Osteoblast (primary cell): Measurements from ENCODE around the gene RPS18. TPM values are rescaled to one million over a fixed set of nuclear protein-coding genes. Genes with fewer than 3 reads are reported as not detected.

Source experiments
- DNase-seq: peaks from one replicate; pipeline ENCODE4 v3.0.0; 2011; ENCODE audit warnings: low spot score, mixed read lengths; ENCODE audit not compliant: insufficient read length; ENCODE audit errors: missing footprints
- H2AFZ ChIP-seq: 2 replicates; pipeline ENCODE4 v1.6.0; 2011; ENCODE audit warnings: mild to moderate bottlenecking, low read length
- H3K27ac ChIP-seq: 2 replicates; pipeline ENCODE4 v1.5.1; 2011; ENCODE audit warnings: mild to moderate bottlenecking, low read depth, low read length, moderate library complexity
- H3K27me3 ChIP-seq: 2 replicates; pipeline ENCODE4 v1.6.0; 2012; ENCODE audit warnings: mild to moderate bottlenecking, control low read depth, inconsistent platforms, low read length, moderate library complexity; ENCODE audit not compliant: insufficient read depth
- H3K36me3 ChIP-seq: 2 replicates; pipeline ENCODE4 v1.5.1; 2011; ENCODE audit warnings: mild to moderate bottlenecking, low read length, control low read depth, moderate library complexity; ENCODE audit not compliant: insufficient read depth
- H3K4me1 ChIP-seq: 2 replicates; pipeline ENCODE4 v1.5.1; 2011; ENCODE audit warnings: mild to moderate bottlenecking, low read length, control low read depth, moderate library complexity; ENCODE audit not compliant: insufficient read depth
- H3K4me2 ChIP-seq: 2 replicates; pipeline ENCODE4 v1.6.0; 2011; ENCODE audit warnings: mild to moderate bottlenecking, low read length; ENCODE audit not compliant: insufficient read depth
- H3K4me3 ChIP-seq: fragments of 200-600 bp; sonication (generic); 3 replicates; pipeline ENCODE4 v1.5.1; 2012; ENCODE audit warnings: mild to moderate bottlenecking, low read length, inconsistent platforms; ENCODE audit not compliant: insufficient read depth
- H3K79me2 ChIP-seq: 2 replicates; pipeline ENCODE4 v1.6.0; 2012; ENCODE audit warnings: mild to moderate bottlenecking, low read length, control low read depth, inconsistent platforms; ENCODE audit not compliant: insufficient read depth
- H3K9me3 ChIP-seq: 2 replicates; pipeline ENCODE4 v1.5.1; 2011; ENCODE audit warnings: low read depth, low read length, control low read depth
- H4K20me1 ChIP-seq: 2 replicates; pipeline ENCODE4 v1.6.0; 2012; ENCODE audit warnings: mild to moderate bottlenecking, low read length, control low read depth; ENCODE audit not compliant: insufficient read depth
- total RNA-seq: library from RNA; depleted of rRNA; stranded (reverse); fragments of >200 nt; gene quantifications from 2 replicates; pipeline ENCODE4 v1.2.3, GENCODE V29; 2012
- TF ChIP-seq, protein P1 (sequence below): IDR thresholded peaks from 2 replicates; pipeline ENCODE4 v1.5.1; 2011; ENCODE audit warnings: mild to moderate bottlenecking, low read depth, low read length, moderate library complexity; ENCODE audit errors: extremely low read depth

RPS18 gene
- total RNA-seq, 1 donor = 1,994 TPM

DNA sequence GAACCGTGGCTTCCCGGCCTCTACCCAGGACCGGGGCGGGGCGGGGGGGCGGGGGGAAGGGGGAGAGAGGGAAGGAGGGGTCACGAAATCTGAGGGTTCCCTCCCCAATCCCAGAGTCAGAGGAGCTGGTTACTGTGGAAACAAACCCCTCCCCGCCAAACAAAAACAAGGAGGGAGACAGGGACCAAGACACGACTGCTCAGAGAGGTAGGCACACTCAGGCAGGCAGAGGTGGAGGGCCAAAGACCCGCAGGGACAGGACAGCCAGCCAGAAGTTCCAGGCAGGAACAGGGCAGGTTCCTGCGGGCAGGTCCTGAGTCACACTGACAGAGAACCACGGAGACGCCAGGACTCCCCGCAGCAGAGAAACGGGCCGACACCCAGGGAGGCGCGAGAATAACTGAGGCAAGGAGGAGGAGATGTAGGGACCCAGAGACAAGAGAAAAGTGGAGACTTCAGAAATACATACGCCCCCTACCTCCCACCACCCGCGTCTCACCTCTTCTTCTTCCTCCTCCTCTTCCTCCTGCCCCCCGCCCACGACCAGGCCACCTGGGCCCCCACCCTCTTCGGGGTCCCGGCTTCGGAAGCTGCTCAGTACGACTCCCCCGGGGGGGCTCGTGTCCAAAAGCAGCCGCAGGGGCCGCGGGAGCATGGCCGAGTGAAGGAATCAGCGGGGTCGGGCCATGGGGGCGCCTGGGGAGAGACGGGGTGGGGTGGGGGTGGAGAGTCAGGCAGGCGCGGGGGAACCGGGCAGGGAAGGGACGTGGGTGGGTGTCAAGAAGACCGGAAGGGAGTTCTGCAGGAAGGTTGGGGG, 26.3 kb downstream of the RPS18 start:
- Histone ChIP-seq H4K20me1 (peaks cover 3% of the 10 kb centered on the region), H3K36me3 (peaks cover 26% of the 10 kb centered on the region), H3K9me3 (no peaks in the 10 kb centered on the region), H3K4me3 (peak overlapping the region; percentile 84), H3K27me3 (no peaks in the 10 kb centered on the region), H3K79me2 (peaks cover 18% of the 10 kb centered on the region), H3K4me2 (peak overlapping the region; percentile 85), H3K27ac (peak overlapping the region; percentile 91), H2AFZ (no peak overlapping the region), H3K4me1 (no peaks in the 10 kb centered on the region)
- TF ChIP-seq, protein P1, sequence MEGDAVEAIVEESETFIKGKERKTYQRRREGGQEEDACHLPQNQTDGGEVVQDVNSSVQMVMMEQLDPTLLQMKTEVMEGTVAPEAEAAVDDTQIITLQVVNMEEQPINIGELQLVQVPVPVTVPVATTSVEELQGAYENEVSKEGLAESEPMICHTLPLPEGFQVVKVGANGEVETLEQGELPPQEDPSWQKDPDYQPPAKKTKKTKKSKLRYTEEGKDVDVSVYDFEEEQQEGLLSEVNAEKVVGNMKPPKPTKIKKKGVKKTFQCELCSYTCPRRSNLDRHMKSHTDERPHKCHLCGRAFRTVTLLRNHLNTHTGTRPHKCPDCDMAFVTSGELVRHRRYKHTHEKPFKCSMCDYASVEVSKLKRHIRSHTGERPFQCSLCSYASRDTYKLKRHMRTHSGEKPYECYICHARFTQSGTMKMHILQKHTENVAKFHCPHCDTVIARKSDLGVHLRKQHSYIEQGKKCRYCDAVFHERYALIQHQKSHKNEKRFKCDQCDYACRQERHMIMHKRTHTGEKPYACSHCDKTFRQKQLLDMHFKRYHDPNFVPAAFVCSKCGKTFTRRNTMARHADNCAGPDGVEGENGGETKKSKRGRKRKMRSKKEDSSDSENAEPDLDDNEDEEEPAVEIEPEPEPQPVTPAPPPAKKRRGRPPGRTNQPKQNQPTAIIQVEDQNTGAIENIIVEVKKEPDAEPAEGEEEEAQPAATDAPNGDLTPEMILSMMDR = no peak
- DNase-seq = peak; percentile 96

DNA sequence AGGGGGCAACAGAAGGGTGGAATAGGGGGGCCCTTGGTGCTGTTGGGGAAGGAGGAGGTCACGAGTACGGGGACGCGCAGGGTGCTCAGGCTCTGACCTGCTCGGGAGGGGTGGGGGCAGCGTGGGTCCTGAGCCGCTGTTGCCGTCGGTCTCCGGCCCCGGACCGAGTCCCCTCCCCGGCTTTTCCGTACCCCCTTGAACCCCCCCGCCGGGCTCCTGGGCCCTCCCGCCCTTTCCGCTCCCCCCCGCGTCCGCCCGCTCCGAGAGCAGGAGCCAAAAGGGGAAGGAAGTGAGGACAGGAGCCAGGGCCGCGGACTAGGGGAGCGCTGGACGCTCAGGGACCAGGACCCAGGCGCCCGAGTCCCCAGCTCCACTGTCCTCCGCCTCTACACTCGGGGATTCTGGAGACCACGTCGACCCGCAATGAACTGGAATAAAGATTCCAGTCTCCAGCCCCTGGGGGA, 26.9 kb downstream of the RPS18 start, which contains the start of gene RGL2:
RGL2 (minus strand) TSS at position 170 of the 464 bp plus-strand sequence. CDS start 332 bp downstream, outside the sequence.
- peak within 1 kb of the TSS; percentile 91 for H3K27ac ChIP-seq
- no peaks in the 10 kb centered on the region for H3K9me3 ChIP-seq
- no peaks in the 10 kb centered on the region for H3K4me1 ChIP-seq
- H3K27me3 ChIP-seq = no peaks in the 10 kb centered on the region
- H3K4me2 ChIP-seq = peak within 1 kb of the TSS; percentile 85
- TF ChIP-seq, protein P1 = no peak
- peaks cover 3% of the 10 kb centered on the region for H4K20me1 ChIP-seq
- peaks cover 22% of the 10 kb centered on the region for H3K36me3 ChIP-seq
- H3K4me3 ChIP-seq = peak within 1 kb of the TSS; percentile 84
- H2AFZ ChIP-seq = peak within 1 kb of the TSS; percentile 80
- peak; percentile 95 for DNase-seq
- H3K79me2 ChIP-seq = peaks cover 21% of the 10 kb centered on the region

DNA sequence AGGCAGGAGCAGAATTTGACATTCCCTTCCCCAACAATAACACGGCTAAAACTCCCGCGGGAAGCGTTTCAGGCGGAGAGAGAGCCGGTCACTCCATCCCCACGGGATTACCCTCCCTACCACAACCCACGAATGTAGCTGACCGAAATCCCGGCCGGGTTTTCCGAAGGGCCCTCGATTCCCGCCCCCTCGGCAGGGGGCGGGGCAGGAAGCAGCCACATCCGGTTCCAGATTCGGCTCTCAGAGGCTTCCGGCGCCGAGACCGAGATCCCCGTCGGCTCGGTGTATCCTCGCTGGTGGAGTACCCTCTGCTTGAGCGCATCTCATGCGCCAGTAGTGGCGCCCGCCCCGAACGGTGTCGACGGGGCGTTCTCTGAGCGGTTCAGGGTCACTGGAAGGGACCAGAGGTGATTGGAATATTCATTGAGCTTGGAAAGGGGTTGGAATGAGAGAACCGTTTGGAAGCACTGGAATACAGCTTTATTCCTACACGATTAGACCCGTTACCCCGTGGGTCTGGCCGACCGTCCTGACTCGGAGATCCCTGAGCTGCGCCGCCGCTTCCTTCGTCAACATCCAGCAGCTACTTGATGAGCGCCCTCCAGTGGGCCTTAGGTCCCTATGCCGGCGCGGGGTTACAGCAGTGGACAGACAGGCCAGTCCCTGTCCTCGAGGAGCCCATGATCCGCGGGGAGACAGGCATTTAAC, 27.5 kb downstream of the RPS18 start:
- Histone ChIP-seq H3K4me2 (peak overlapping the region; percentile 85), H4K20me1 (peaks cover 3% of the 10 kb centered on the region), H3K79me2 (peaks cover 27% of the 10 kb centered on the region), H2AFZ (peak overlapping the region; percentile 80), H3K4me3 (peak overlapping the region; percentile 84), H3K36me3 (peaks cover 25% of the 10 kb centered on the region), H3K27me3 (no peaks in the 10 kb centered on the region), H3K27ac (peak overlapping the region; percentile 91), H3K4me1 (no peaks in the 10 kb centered on the region), H3K9me3 (no peaks in the 10 kb centered on the region)
- peak; percentile 97 for DNase-seq
- TF ChIP-seq, protein P1 = peak; percentile 80

DNA sequence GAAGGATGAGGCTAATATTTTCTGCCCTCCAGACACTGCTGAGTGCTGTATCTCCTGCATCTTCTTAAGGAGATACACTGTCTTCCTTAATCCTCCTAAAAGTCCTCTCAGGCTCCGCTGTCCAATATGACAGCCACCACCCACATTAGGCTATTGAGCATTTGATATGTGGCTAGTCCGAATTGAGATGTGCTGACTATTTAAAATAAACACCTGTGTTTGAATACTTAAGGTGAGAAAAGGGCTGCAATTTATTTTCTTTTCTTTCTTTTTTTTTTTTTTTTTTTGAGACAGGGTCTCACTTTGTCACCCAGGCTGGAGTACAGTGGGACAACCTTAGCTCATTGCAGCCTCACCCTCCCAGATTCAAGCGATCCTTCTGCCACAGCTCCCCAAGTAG, 30.0 kb downstream of the RPS18 start:
- H3K4me1 ChIP-seq = no peaks in the 10 kb centered on the region
- H3K36me3 ChIP-seq = peaks cover 30% of the 10 kb centered on the region
- no peak overlapping the region for H3K27ac ChIP-seq
- H3K4me2 ChIP-seq = no peak overlapping the region
- no peak overlapping the region for H3K4me3 ChIP-seq
- H4K20me1 ChIP-seq = peaks cover 12% of the 10 kb centered on the region
- DNase-seq = no peak
- H3K9me3 ChIP-seq = no peaks in the 10 kb centered on the region
- TF ChIP-seq, protein P1 = no peak
- no peak overlapping the region for H2AFZ ChIP-seq
- H3K79me2 ChIP-seq = peaks cover 50% of the 10 kb centered on the region
- H3K27me3 ChIP-seq = no peaks in the 10 kb centered on the region
